Suprapubic skin (tissue), 4 donors: ENCODE results near the gene COX20.

ENCODE experiments used
- POLR2A ChIP-seq, 2 donors: fragments of 450-650 bp; IDR thresholded peaks; one replicate each; pipeline ENCODE4 v1.6.1; 2017; ENCODE audit warnings: antibody characterized with exemption in 2 of 2, mild to moderate bottlenecking in 2 of 2, moderate library complexity in 2 of 2
- POLR2AphosphoS5 ChIP-seq, 3 donors: sonication (generic); formaldehyde crosslinking; IDR thresholded peaks; one replicate each; pipeline ENCODE4 v1.6.1; 2017; ENCODE audit warnings: antibody characterized with exemption in 3 of 3
- TF ChIP-seq, protein P1 (sequence below), 2 donors: fragments of 200-600 bp in 1 of 2; fragments of 450-650 bp in 1 of 2; sonication (generic) in 1 of 2; IDR thresholded peaks; one replicate each; pipeline ENCODE4 v1.5.1; 2016 to 2019; ENCODE audit warnings: antibody characterized with exemption in 2 of 2, mild to moderate bottlenecking in 1 of 2, moderate library complexity in 1 of 2

DNA sequence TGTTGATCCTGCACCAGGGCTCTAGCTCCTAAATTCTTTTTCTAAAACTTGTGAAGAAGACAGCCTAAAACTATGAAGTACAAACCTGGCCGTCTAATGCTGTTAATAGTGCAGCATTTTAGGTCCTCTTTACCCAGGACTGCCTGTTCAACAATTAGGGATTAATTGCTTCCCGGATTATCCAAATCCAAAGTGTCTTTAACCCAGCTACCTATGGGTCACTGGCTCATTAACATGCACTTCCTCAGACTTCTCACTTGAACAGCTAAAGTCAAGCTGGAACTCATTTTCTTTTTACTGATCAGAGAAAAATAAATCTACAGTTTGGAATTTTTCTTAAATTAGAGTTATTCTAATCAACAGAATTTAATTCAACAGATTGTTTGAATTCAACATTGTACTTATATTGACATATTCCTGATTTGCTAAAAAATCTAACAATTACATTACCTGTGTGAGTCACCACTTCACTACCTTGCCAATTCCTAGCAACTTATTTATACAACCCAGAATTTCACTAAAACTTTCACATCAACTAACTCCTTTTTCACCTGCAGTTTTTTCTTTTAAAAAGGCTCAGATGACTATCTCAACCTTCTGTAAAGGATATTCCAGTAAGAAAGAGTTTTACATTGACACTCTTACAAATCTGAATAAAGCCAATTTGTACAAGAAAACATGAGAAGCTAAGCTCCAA is 25.6 kb downstream of the COX20 start:
- no peak for TF ChIP-seq POLR2AphosphoS5 (IDR thresholded peaks at IDR 0.05)
- TF ChIP-seq, protein P1, sequence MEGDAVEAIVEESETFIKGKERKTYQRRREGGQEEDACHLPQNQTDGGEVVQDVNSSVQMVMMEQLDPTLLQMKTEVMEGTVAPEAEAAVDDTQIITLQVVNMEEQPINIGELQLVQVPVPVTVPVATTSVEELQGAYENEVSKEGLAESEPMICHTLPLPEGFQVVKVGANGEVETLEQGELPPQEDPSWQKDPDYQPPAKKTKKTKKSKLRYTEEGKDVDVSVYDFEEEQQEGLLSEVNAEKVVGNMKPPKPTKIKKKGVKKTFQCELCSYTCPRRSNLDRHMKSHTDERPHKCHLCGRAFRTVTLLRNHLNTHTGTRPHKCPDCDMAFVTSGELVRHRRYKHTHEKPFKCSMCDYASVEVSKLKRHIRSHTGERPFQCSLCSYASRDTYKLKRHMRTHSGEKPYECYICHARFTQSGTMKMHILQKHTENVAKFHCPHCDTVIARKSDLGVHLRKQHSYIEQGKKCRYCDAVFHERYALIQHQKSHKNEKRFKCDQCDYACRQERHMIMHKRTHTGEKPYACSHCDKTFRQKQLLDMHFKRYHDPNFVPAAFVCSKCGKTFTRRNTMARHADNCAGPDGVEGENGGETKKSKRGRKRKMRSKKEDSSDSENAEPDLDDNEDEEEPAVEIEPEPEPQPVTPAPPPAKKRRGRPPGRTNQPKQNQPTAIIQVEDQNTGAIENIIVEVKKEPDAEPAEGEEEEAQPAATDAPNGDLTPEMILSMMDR (IDR thresholded peaks at IDR 0.05) = no peak
- no peak for TF ChIP-seq POLR2A (IDR thresholded peaks at IDR 0.05)
